CD4-positive, alpha-beta T cell (primary cell): ENCODE measurements around the gene TMCO4. TPM values are rescaled to one million over a fixed set of nuclear protein-coding genes. Genes with fewer than 3 reads are reported as not detected.
A peak's percentile ranks its signal among the peaks of the same experiment; 100 is the strongest.

Source experiments
- ATAC-seq: fragments of 200-7000 bp; cut with Tn5 transposase; one replicate; pipeline ENCODE4 v1.10.0; 2022; ENCODE audit warnings: mild to moderate bottlenecking; ENCODE audit not compliant: poor library complexity
- CTCF ChIA-PET: fragments of 350-600 bp; sonication (Branson Sonifier 250); formaldehyde crosslinking; loops from one replicate; lab custom pipeline; 2021; ENCODE audit warnings: antibody characterized with exemption, inconsistent platforms; lab: Charles Lee
- POLR2A ChIA-PET: fragments of 350-600 bp; sonication (Branson Sonifier 250); formaldehyde crosslinking; loops from one replicate; lab custom pipeline; 2021; ENCODE audit warnings: antibody characterized with exemption, inconsistent platforms; lab: Charles Lee
- DNase-seq, 14 experiments: peaks; one replicate each; pipeline ENCODE4 v3.0.0-alpha.2; 2013 to 2020; ENCODE audit warnings: mixed read lengths in 2 of 14
- H3K27ac ChIP-seq, 2 donors: one replicate each; pipeline versions ENCODE4 v1.5.1 to v1.7.0; 2013; ENCODE audit warnings: low read length in 2 of 2, low read depth in 1 of 2, mild to moderate bottlenecking in 1 of 2
- H3K27me3 ChIP-seq, 2 experiments: 1 replicate in 1 of 2; 2 replicates in 1 of 2; pipeline versions ENCODE4 v1.6.1 to v1.7.0; 2013; ENCODE audit warnings: low read length in 2 of 2, control low read depth in 1 of 2, mild to moderate bottlenecking in 1 of 2, moderate library complexity in 1 of 2; ENCODE audit not compliant: insufficient read depth in 2 of 2, control insufficient read depth in 1 of 2
- H3K36me3 ChIP-seq: one replicate; pipeline ENCODE4 v1.6.1; 2013; ENCODE audit warnings: low read length, control low read depth; ENCODE audit not compliant: insufficient read depth
- H3K4me1 ChIP-seq: one replicate; pipeline ENCODE4 v1.6.1; 2013; ENCODE audit warnings: low read length, control low read depth; ENCODE audit not compliant: insufficient read depth
- H3K4me3 ChIP-seq: one replicate; pipeline ENCODE4 v1.5.1; 2013; ENCODE audit warnings: mild to moderate bottlenecking, low read length, moderate library complexity
- H3K9me3 ChIP-seq, 2 experiments: 1 replicate in 1 of 2; 2 replicates in 1 of 2; pipeline versions ENCODE4 v1.6.1 to v1.7.0; 2013; ENCODE audit warnings: low read length in 2 of 2, mild to moderate bottlenecking in 2 of 2, control low read depth in 1 of 2, moderate library complexity in 1 of 2; ENCODE audit not compliant: control insufficient read depth in 1 of 2, insufficient read depth in 1 of 2
- H3K27ac Mint-ChIP-seq: one replicate; pipeline ENCODE4 v1.8.0; 2020; ENCODE audit warnings: mixed read lengths
- H3K27me3 Mint-ChIP-seq: one replicate; pipeline ENCODE4 v1.8.0; 2021; ENCODE audit warnings: mixed read lengths
- H3K36me3 Mint-ChIP-seq: one replicate; pipeline ENCODE4 v1.8.0; 2021; ENCODE audit warnings: low read depth, mixed read lengths
- H3K4me1 Mint-ChIP-seq: one replicate; pipeline ENCODE4 v1.8.0; 2021; ENCODE audit warnings: low read depth, mixed read lengths
- H3K4me3 Mint-ChIP-seq: one replicate; pipeline ENCODE4 v1.8.0; 2020; ENCODE audit warnings: mild to moderate bottlenecking, mixed read lengths
- H3K9me3 Mint-ChIP-seq: one replicate; pipeline ENCODE4 v1.8.0; 2020; ENCODE audit warnings: mixed read lengths
- CTCF ChIP-seq: fragments of 200-600 bp; IDR thresholded peaks from one replicate; pipeline ENCODE4 v1.8.0; 2022; ENCODE audit warnings: antibody characterized with exemption, mild to moderate bottlenecking
- intact Hi-C, 2 experiments: fragments of 100-400 bp; cut with DNase I in 1 of 2; cut with micrococcal nuclease in 1 of 2; formaldehyde crosslinking; loops; one replicate each; pipeline versions ENCODE4 v1.15.1 to v1.9.0; 2023 to 2025; cut with DNase I, micrococcal nuclease
- total RNA-seq, 174 experiments: library from RNA in 2 of 174; stranded (reverse) in 2 of 174; gene quantifications; one replicate each; pipeline ENCODE4 v1.2.3 and lab custom pipeline; 2021 to 2026

Gene TMCO4
- total RNA-seq, 2 experiments from 2014 or later = 12.4 to 13.9 TPM

GRCh38 chr1:19715334-19716203 lies 84.1 kb downstream of the TMCO4 start:
- peaks cover 15% of the 10 kb centered on the region for H3K4me1 Mint-ChIP-seq
- no peaks in the 10 kb centered on the region for H3K27me3 Mint-ChIP-seq
- Histone ChIP-seq H3K4me1 (peaks cover 13% of the 10 kb centered on the region), H3K4me3 (no peak overlapping the region), H3K36me3 (peaks cover 5% of the 10 kb centered on the region), H3K9me3 (no peaks in the 10 kb centered on the region), H3K27ac (no peak overlapping the region), H3K27me3 (no peaks in the 10 kb centered on the region)
- TF ChIP-seq CTCF = peak; percentile 77
- H3K27ac Mint-ChIP-seq = no peak overlapping the region
- ChIA-PET CTCF (interaction anchor here (0.6 to 1.4 kb wide), 11 partner anchors 9 to 55 kb away, joined by 3 to 7 read pairs (median 3); no protein-coding TSS in a partner anchor), POLR2A (interaction anchor here (0.8 kb wide), 1 partner anchor 994 kb away, joined by 3 read pairs; no protein-coding TSS in a partner anchor)
- no peak overlapping the region for H3K4me3 Mint-ChIP-seq
- peaks cover 16% of the 10 kb centered on the region for H3K36me3 Mint-ChIP-seq
- H3K9me3 Mint-ChIP-seq = no peaks in the 10 kb centered on the region
- ATAC-seq = peak; percentile 98
- DNase-seq = peak; percentile 64 to 92 (median 77)
- intact Hi-C loops = loop anchor here in 1 of 2 experiments (5.0 kb wide), 1 partner anchor 437 kb away; no protein-coding TSS in a partner anchor

DNA sequence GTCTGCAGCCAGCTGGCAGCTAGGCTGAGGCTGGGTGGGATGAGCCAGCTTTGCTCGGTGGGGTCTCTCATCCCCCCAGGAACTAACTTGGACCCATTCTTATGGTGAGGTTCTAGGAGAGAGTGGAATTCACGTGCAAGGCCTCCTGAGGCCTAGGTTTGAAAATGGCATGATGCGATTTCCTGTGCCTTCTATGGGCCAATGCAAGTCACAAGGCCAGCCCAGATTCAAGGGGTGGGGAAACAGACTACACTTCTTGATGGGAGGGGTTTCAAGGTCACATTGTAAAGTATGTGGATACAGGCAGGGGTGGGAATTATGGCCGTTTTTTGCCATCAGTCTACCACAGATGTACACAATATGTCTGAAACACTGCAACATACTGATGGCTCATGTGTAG lies 86.8 kb downstream of the TMCO4 start:
- DNase-seq (no peak), ATAC-seq (no peak)
- Histone ChIP-seq H3K4me1 (peaks cover 17% of the 10 kb centered on the region), H3K9me3 (no peaks in the 10 kb centered on the region), H3K27me3 (no peaks in the 10 kb centered on the region), H3K36me3 (peaks cover 5% of the 10 kb centered on the region), H3K27ac (no peak overlapping the region), H3K4me3 (no peak overlapping the region)
- H3K36me3 Mint-ChIP-seq = peaks cover 17% of the 10 kb centered on the region
- H3K27me3 Mint-ChIP-seq = no peaks in the 10 kb centered on the region
- CTCF ChIA-PET = no interaction called here
- intact Hi-C loops = no loop called here
- H3K9me3 Mint-ChIP-seq = no peaks in the 10 kb centered on the region
- H3K4me3 Mint-ChIP-seq = no peak overlapping the region
- H3K4me1 Mint-ChIP-seq = peaks cover 20% of the 10 kb centered on the region
- TF ChIP-seq CTCF = no peak
- POLR2A ChIA-PET = no interaction called here
- H3K27ac Mint-ChIP-seq = no peak overlapping the region

DNA sequence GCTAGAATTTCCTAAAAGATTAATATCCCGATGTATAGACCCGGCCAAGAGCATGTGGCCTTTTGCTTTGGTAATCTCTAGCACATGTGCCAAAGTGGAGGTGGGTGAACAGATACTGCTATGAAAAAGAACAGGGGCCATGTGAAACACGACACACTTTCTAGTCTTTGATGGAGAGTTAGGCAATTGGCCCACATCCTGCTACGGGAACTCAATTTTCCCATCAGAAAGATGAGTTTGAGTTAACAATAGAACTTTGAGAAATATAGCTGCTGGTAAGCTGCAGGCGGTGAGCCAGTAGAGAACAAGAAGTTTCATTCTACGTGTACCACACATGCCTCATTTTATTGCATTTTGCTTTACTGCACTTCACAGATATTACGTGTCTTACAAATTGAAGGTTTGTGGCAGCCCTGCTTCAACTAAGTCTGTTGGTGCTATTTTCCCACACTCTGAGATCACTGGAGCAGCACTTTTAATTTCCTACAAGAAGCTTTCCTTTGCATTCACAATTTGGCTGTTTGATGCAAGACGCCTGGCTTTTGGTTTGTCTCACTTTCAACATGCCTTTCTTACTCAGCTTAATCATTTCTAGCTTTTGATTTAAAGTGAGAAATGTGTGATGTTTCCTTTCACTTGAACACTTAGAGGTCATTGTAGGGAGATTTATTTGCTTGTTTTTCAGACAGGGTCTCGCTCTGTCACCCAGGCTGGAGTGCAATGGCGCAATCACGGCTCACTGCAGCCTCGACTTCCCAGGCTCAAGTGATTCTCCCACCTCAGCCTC lies 88.7 kb downstream of the TMCO4 start:
- TF ChIP-seq CTCF = no peak
- ChIA-PET POLR2A (no interaction called here), CTCF (no interaction called here)
- H3K9me3 ChIP-seq = no peaks in the 10 kb centered on the region
- Mint-ChIP-seq H3K27ac (no peak overlapping the region), H3K9me3 (no peaks in the 10 kb centered on the region), H3K4me1 (peaks cover 20% of the 10 kb centered on the region), H3K4me3 (peak overlapping the region; percentile 21), H3K36me3 (peaks cover 34% of the 10 kb centered on the region), H3K27me3 (no peaks in the 10 kb centered on the region)
- intact Hi-C loops = no loop called here
- H3K4me1 ChIP-seq = peaks cover 17% of the 10 kb centered on the region
- no peak for DNase-seq
- H3K27me3 ChIP-seq = no peaks in the 10 kb centered on the region
- no peak for ATAC-seq
- H3K4me3 ChIP-seq = no peak overlapping the region
- peaks cover 10% of the 10 kb centered on the region for H3K36me3 ChIP-seq
- H3K27ac ChIP-seq = no peak overlapping the region
